ENCODE measurements around the gene PFKL. TPM values are rescaled to one million over a fixed set of nuclear protein-coding genes. Genes with fewer than 3 reads are reported as not detected.

The PFKL gene
- total RNA-seq, 1 experiment from 2014 or later: 67.5 TPM

DNA sequence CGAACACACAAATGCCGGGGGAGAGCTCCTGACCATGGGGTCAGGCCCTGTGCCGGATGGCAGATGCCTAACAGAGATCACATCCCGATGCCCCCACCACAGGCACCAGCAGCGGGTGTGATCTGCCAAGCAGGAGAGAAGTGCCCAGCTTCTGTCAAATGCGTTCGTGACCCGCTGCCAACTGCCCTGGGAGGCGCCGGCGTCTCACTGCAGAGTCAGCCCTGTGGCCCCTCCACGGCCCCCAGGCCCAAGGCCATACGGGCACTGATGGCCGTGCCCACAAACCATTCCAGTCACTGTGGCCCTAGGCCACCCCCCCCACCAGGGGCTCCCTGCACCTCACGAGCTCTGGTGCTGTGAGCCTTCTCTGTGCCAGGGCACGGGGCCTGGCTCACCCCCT is 31.4 kb downstream of the PFKL start:
- Histone ChIP-seq H3K4me1 (replicated peaks; ENCODE audit: insufficient read depth) (no peaks in the 10 kb centered on the region), H3K27ac (no peak overlapping the region), H3F3A (ENCODE audit: insufficient read depth, low read depth) (peaks cover 2% of the 10 kb centered on the region; the same call in 1 of the 2 replicates), H4K20me1 (ENCODE audit: insufficient read depth) (no peaks in the 10 kb centered on the region), H3K4me2 (no peak overlapping the region), H3K27me3 (ENCODE audit: insufficient read depth, low read depth) (no peaks in the 10 kb centered on the region), H3K79me2 (ENCODE audit: low read depth) (no peaks in the 10 kb centered on the region), H2AFZ (no peak overlapping the region), H3K9me2 (ENCODE audit: insufficient read depth) (no peaks in the 10 kb centered on the region), H3K9me3 (ENCODE audit: insufficient read depth, low read depth) (no peaks in the 10 kb centered on the region), H3K36me3 (ENCODE audit: low read depth) (no peaks in the 10 kb centered on the region), H3K4me3 (no peak overlapping the region)
- DNase-seq: no peak
- intact Hi-C loops (cut with micrococcal nuclease; ENCODE audit: unreplicated experiment): no loop called here
- ChIA-PET CTCF (interaction anchor here (0.6 kb wide), 1 partner anchor 496 kb away, joined by 4 read pairs; no protein-coding TSS in a partner anchor), POLR2A (ENCODE audit: unreplicated experiment) (no interaction called here)
- no peak for TF ChIP-seq EZH2 (IDR thresholded peaks at IDR 0.05; ENCODE audit: low read depth)
- TF ChIP-seq, protein P1, sequence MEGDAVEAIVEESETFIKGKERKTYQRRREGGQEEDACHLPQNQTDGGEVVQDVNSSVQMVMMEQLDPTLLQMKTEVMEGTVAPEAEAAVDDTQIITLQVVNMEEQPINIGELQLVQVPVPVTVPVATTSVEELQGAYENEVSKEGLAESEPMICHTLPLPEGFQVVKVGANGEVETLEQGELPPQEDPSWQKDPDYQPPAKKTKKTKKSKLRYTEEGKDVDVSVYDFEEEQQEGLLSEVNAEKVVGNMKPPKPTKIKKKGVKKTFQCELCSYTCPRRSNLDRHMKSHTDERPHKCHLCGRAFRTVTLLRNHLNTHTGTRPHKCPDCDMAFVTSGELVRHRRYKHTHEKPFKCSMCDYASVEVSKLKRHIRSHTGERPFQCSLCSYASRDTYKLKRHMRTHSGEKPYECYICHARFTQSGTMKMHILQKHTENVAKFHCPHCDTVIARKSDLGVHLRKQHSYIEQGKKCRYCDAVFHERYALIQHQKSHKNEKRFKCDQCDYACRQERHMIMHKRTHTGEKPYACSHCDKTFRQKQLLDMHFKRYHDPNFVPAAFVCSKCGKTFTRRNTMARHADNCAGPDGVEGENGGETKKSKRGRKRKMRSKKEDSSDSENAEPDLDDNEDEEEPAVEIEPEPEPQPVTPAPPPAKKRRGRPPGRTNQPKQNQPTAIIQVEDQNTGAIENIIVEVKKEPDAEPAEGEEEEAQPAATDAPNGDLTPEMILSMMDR (conservative IDR thresholded peaks at IDR 0.05): no peak
- no TSS peak for BruUV-seq (replicated peaks)

DNA sequence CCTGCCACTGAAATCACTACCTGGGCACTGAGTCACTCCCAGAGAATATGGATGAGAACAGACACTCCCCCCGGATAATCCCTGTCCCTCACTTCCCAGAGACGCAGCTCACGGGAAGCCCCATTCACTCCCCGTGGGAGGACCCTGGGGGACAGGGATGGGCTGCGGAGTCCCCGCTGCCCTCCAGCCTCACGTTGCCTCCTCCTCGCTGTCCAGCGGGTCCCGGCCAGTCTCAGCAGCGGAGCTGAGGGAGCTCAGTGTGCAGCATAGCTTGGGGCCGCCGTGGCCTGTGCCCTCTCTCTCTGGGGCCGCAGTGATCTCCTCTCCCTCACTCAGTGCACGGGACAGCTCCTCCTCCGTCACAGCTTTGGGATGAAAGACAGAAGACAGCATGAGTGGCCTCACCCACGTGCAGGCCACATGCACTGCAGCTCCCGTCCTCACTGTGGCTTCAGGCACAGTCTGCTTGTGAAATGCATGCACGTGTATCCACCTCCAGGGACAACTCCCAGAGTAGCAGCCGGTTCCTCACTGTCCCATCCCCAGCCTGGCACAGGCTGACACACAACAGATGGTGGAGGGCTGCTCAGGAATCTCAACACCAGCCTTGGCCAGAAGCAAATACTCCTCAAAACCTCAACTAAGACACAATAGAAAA is 31.9 kb downstream of the PFKL start:
- no peak for TF ChIP-seq EZH2 (IDR thresholded peaks at IDR 0.05; ENCODE audit: low read depth)
- TF ChIP-seq, protein P1 (conservative IDR thresholded peaks at IDR 0.05): no peak
- Histone ChIP-seq H3K4me3 (no peak overlapping the region), H3K4me1 (replicated peaks; ENCODE audit: insufficient read depth) (no peaks in the 10 kb centered on the region), H3K9me2 (ENCODE audit: insufficient read depth) (no peaks in the 10 kb centered on the region), H3K36me3 (ENCODE audit: low read depth) (no peaks in the 10 kb centered on the region), H4K20me1 (ENCODE audit: insufficient read depth) (no peaks in the 10 kb centered on the region), H3K4me2 (no peak overlapping the region), H3F3A (ENCODE audit: insufficient read depth, low read depth) (peaks cover 2% of the 10 kb centered on the region; the same call in 1 of the 2 replicates), H2AFZ (no peak overlapping the region), H3K79me2 (ENCODE audit: low read depth) (no peaks in the 10 kb centered on the region), H3K27me3 (ENCODE audit: insufficient read depth, low read depth) (no peaks in the 10 kb centered on the region), H3K9me3 (ENCODE audit: insufficient read depth, low read depth) (no peaks in the 10 kb centered on the region), H3K27ac (no peak overlapping the region)
- no TSS peak for BruUV-seq (replicated peaks)
- intact Hi-C loops (cut with micrococcal nuclease; ENCODE audit: unreplicated experiment): no loop called here
- ChIA-PET POLR2A (ENCODE audit: unreplicated experiment) (no interaction called here), CTCF (interaction anchor here (0.6 kb wide), 1 partner anchor 495 kb away, joined by 4 read pairs; no protein-coding TSS in a partner anchor)
- no peak for DNase-seq

DNA sequence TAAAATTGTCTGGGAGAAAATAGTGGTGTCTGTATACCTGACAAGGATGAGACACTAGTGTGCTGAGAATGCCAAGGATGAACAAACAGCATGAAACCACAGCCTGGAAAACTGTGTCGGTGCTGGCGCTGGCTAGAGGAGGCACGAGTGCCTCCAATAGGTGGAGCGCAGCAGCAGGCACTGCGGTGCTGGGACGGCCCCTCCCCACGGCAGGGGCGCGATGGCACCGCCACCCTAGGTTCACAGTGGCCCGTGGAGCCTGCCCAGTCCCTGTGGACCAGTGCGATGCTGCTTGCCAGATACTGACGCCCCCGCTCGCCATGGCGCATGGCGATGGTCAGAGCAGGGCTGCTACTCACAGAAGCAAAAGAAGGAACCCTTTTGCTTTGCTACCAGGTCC is 32.5 kb downstream of the PFKL start:
- no peak overlapping the region for H3K4me3 ChIP-seq
- H3K27me3 ChIP-seq (ENCODE audit: insufficient read depth, low read depth): no peaks in the 10 kb centered on the region
- BruUV-seq (replicated peaks): no TSS peak
- no peaks in the 10 kb centered on the region for H3K36me3 ChIP-seq (ENCODE audit: low read depth)
- H3K4me1 ChIP-seq (replicated peaks; ENCODE audit: insufficient read depth): no peaks in the 10 kb centered on the region
- no peaks in the 10 kb centered on the region for H3K9me2 ChIP-seq (ENCODE audit: insufficient read depth)
- DNase-seq: no peak
- intact Hi-C loops (cut with micrococcal nuclease; ENCODE audit: unreplicated experiment): no loop called here
- no peak overlapping the region for H3K27ac ChIP-seq
- H3K9me3 ChIP-seq (ENCODE audit: insufficient read depth, low read depth): no peaks in the 10 kb centered on the region
- CTCF ChIA-PET: no interaction called here
- no peak overlapping the region for H3K4me2 ChIP-seq
- H3F3A ChIP-seq (ENCODE audit: insufficient read depth, low read depth): peaks cover 7% of the 10 kb centered on the region; the same call in 1 of the 2 replicates
- POLR2A ChIA-PET (ENCODE audit: unreplicated experiment): no interaction called here
- no peaks in the 10 kb centered on the region for H3K79me2 ChIP-seq (ENCODE audit: low read depth)
- H2AFZ ChIP-seq: no peak overlapping the region
- H4K20me1 ChIP-seq (ENCODE audit: insufficient read depth): no peaks in the 10 kb centered on the region
- no peak for TF ChIP-seq EZH2 (IDR thresholded peaks at IDR 0.05; ENCODE audit: low read depth)
- TF ChIP-seq, protein P1 (conservative IDR thresholded peaks at IDR 0.05): no peak

All from PC-9 (cell line).